Measurements from ENCODE around the gene HSPG2.
"Not testable (repeated sequence)": the region's sequence is repeated elsewhere in the genome, so short reads cannot be mapped to it uniquely, and the experiment has no call there.

The HSPG2 gene

GRCh38 chr1:21781815-21782348 is 155.2 kb downstream of the HSPG2 start:
- peak; percentile 67 to 70 (median 69) for DNase-seq

GRCh38 chr1:21779613-21780521 is 157.2 kb downstream of the HSPG2 start:
- peak; percentile 53 to 63 (median 53) for DNase-seq

GRCh38 chr1:21778405-21778727 is 158.7 kb downstream of the HSPG2 start:
- DNase-seq: no peak

GRCh38 chr1:21776925-21777324 is 160.2 kb downstream of the HSPG2 start:
- DNase-seq: not testable (repeated sequence)

GRCh38 chr1:21775985-21776562 is 161.0 kb downstream of the HSPG2 start:
- no peak for DNase-seq

- DNase-seq: no peak
These were observed 161.6 kb downstream of the HSPG2 start for GRCh38 chr1:21775550-21775914.

- no peak for DNase-seq
These were observed 162.1 kb downstream of the HSPG2 start for GRCh38 chr1:21774835-21775549.

DNA sequence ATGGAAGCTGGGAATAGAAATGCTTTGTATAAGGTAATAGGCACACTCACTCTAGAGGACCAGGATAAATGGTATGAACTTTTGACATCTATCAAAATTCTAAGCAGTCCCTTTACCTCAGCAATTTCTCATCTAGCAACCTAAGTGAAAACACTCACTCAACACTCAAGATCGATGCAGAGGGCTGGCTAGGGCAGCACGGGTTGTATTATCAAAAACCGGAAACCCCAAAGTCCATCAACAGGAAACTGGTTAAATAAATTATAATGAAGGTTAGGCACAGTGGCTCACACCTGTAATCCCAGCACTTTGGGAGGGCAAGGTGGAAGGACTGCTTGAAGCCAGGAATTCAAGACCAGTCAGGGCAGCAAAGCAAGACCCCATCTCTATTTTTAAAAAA is 163.5 kb downstream of the HSPG2 start:
- peak in 2 of 3 donors; percentile 23 to 24 for DNase-seq
